GM21360 (cell line): Measurements from ENCODE around the gene JARID2.
"Not testable (repeated sequence)": the region's sequence is repeated elsewhere in the genome, so short reads cannot be mapped to it uniquely, and the experiment has no call there.

Source experiments
- ATAC-seq: cut with Tn5 transposase; IDR thresholded peaks from one replicate; pipeline ENCODE4 v1.9.1; 2021; ENCODE audit warnings: mild to moderate bottlenecking, moderate library complexity; ENCODE audit not compliant: unreplicated experiment

Gene JARID2

GRCh38 chr6:15287670-15288375 lies 42.0 kb downstream of the JARID2 start:
- peak; percentile 95 for ATAC-seq

- ATAC-seq = no peak
These were observed 43.0 kb downstream of the JARID2 start for GRCh38 chr6:15288856-15289255.

GRCh38 chr6:15289456-15289855 lies 43.6 kb downstream of the JARID2 start:
- not testable (repeated sequence) for ATAC-seq

- ATAC-seq = no peak
These were observed 44.3 kb downstream of the JARID2 start for GRCh38 chr6:15290067-15290680.

GRCh38 chr6:15290962-15291704 lies 45.3 kb downstream of the JARID2 start:
- ATAC-seq = no peak

GRCh38 chr6:15292721-15293302 lies 46.9 kb downstream of the JARID2 start:
- no peak for ATAC-seq

- no peak for ATAC-seq
These were observed 47.8 kb downstream of the JARID2 start for GRCh38 chr6:15293674-15294073.

- no peak for ATAC-seq
These were observed 48.6 kb downstream of the JARID2 start for GRCh38 chr6:15294504-15294903.

- no peak for ATAC-seq
These were observed 50.4 kb downstream of the JARID2 start for GRCh38 chr6:15296249-15296648.

- peak; percentile 35 for ATAC-seq
These were observed 50.9 kb downstream of the JARID2 start for GRCh38 chr6:15296735-15297134.

- not testable (repeated sequence) for ATAC-seq
These were observed 51.3 kb downstream of the JARID2 start for GRCh38 chr6:15297167-15297566.

GRCh38 chr6:15297895-15298590 lies 52.2 kb downstream of the JARID2 start:
- ATAC-seq = no peak

- peak; percentile 58 for ATAC-seq
These were observed 53.7 kb downstream of the JARID2 start for GRCh38 chr6:15299430-15300131.

- no peak for ATAC-seq
These were observed 55.5 kb downstream of the JARID2 start for GRCh38 chr6:15301179-15302006.

GRCh38 chr6:15303162-15303919 lies 57.5 kb downstream of the JARID2 start:
- ATAC-seq = no peak

GRCh38 chr6:15303920-15304291 lies 58.0 kb downstream of the JARID2 start:
- ATAC-seq = no peak

GRCh38 chr6:15304337-15305042 lies 58.6 kb downstream of the JARID2 start:
- no peak for ATAC-seq

- no peak for ATAC-seq
These were observed 59.6 kb downstream of the JARID2 start for GRCh38 chr6:15305496-15305895.
